CD4-positive, alpha-beta T cell treated with Interleukin-15 for 4 hours (primary cell): ENCODE measurements around the gene MAPK8.
A peak's percentile ranks its signal among the peaks of the same experiment; 100 is the strongest.

Source experiments
- DNase-seq: peaks from one replicate; pipeline ENCODE4 v3.0.0-alpha.2; 2020; ENCODE audit warnings: low spot score

MAPK8 gene

DNA sequence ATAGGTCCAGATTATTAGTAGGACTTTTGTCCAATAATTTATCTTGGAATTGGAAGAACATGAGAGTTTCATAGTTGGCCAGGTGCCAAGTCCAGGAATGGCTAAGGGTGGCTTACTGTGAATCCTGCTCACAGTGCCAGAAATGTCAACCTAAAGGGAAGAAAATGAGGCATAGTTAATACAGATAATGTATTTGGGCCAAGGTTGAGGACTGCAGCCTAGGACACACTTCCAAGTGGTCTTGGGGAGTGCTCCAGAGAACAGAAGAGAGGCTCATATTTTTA lies 78.2 kb downstream of the MAPK8 start:
- no peak for DNase-seq

DNA sequence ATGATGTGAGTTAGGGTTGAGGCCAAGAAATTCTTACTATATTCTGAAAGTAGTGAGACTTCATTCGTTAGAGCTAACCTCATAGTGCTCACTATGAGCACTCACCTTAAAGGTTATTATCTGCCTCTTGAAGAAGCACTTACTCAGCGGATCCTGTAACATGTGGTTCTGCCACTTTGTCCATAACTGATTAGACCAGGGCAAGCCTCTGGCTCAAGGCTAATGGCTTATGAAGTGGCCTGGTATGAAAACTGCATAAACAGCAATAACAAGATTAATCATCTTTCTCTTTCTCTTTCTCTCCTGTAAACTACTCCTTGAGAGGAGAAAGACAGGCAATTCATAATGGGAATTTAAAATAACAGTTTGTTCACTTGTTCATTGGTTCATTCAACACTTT lies 82.8 kb downstream of the MAPK8 start:
- DNase-seq, result no peak

DNA sequence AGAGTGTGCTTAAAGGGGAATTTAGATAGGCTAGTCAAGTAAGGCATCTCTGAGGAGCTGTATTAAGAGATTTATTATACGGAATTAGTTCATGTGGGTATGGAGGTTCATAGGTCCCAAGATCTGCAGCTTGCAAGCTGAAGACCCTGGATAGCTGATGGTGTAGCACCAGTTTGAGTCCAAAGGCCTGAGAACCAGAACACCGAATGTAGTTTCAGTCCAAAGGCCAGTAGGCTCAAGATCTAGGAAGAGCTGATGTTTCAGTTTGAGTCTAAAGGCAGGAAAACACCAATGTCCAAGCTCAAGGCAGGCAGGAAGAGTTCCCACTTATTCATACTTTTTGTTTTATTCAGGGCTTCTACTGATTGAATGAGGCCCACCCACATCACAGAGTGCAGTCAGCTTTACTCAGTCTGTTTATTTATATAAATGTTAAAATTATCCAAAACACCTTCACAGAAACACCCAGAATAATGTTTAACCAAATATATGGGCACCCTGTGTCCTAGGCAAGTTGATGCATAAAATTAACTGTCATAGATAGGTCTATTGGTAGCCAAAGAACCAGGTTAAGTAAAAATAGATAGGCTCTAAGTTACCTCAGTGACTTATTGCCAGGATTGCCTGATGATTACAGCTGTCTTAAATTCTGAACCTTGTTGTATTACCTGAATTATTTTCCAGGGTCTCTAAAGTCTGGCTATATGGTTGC lies 83.5 kb downstream of the MAPK8 start:
- DNase-seq, result no peak

DNA sequence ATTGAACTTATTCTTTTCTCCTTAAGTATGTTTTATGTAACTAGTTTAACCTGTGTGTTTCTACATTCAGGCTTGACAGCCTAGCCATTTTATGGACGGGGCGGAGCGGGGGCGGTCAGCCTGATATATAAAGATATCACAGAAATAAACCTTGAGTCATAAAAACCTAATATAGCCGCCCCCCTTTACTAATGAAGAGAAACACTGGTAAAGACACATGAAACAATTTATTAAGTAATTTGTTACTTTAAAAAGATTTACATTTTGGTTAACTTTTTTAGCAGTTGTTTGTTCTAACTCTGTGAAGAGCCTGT lies 84.0 kb downstream of the MAPK8 start:
- DNase-seq, result no peak

DNA sequence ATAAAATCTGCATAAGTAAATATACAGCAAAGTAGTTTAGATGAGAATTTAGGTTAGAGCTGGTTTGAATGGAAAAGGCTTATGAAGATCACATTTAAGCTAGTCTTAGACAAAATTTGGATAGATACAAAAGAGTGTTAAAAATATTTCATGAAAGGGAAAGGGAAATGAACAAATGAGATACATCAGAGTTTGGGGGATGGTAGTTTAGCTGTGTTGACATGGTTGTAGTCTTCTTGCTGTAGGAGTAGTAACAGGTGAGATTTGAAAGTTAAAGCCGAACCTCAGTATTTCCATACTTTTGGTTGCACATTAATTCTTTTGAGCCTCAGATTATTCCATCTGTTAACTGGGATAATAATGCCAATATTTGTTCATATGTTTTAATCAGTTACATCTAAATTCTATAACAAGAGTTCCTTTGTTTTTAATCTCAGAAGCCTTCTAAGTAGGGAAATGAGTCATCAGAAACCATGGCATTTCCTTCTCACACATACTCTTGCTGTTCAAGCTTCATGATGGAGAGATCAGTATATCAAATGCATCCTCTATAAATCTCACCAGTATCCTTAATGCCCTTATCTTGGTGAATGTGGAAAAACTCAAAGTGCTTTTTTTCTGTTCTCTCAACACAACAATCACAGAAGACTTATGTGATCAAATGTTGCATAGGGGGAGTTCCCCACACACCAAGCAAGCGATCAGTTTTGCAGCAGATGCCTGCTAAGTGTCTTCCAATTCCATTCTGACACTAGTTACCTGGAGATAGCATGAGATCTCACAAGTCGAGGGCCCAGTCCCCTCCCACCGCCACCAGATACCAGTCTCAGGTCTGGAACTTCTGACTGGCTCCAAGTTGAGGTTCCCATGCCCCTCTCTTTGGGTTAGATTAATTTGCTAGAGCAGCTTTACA lies 84.7 kb downstream of the MAPK8 start:
- peak; percentile 15 for DNase-seq

DNA sequence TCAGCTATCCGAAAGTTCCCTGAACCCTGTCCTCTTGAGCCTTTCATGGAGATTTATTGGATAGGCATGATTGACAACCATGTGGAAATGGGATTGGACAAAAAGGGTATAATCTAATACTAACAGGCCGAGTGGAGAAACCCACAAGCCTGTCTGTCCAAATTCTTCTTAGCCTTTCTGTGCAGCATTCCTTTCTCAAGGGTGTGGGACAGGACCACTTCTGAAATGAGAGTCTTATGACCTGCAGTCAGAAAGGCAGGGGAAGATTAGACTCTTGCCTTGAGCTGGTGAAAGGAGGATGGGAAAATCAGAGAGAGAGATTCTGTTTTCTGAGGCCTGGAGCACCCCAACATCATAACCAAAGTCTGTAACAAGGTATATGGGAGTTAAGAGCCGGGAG lies 85.5 kb downstream of the MAPK8 start:
- no peak for DNase-seq

DNA sequence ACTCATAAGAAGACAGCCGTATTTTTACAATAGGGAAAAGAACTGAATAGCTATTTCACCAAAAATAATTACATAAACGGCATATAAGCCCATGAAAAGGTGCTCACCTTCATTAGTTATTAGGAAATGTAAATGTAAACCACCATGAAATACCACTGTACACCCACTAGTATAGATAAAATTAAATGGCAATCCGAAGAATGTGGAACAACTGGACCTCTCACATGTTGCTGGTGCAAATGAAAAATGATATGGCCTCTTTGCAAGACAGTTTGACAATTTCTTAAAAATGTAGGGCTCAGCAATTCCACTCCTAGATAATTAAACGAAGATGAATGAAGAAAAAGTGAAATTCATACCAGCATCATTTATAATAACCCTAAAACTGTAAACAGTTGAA lies 91.8 kb downstream of the MAPK8 start:
- no peak for DNase-seq

DNA sequence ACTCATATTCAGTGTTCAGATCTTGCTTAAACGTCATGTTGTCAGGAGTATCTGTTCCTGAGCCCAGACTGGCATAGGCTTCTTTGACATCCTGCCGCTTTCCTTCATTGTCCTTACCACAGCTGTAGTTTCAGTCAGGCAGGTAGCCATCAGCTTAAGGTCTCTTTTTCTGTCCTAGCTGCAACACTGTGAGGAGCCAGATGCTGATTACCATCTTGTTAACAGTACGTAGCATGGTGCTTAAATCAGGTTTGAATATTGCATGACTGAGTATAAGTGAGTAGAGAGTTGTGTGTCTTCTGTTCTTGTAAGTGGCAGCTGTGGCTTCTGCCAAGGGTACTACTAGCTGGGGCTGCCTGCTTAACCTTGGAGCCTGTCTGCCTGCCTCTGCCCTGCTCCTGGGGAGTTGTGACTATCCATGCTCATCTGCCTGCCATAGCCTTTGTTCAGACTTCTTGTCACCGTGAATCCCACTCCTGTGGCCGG lies 92.6 kb downstream of the MAPK8 start:
- DNase-seq, result no peak

DNA sequence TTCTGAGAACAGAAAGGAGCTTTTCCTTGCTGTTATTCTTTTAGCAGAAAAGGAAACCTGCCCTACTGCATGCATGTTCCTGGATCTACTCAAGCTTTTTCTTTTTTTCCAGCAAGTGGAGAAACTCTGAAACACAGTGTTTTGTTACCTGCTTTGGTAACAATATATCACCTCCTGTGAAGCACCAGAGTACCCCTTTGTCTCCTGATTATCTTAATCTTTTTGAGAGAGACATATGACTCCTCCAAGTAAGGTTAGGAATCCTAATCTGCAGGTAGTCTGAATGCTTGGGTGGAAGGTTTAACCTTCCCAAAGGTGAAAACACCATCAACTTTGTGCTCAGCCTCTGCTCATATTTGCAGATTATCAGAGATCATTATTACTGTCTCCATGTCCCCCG lies 93.1 kb downstream of the MAPK8 start:
- no peak for DNase-seq

DNA sequence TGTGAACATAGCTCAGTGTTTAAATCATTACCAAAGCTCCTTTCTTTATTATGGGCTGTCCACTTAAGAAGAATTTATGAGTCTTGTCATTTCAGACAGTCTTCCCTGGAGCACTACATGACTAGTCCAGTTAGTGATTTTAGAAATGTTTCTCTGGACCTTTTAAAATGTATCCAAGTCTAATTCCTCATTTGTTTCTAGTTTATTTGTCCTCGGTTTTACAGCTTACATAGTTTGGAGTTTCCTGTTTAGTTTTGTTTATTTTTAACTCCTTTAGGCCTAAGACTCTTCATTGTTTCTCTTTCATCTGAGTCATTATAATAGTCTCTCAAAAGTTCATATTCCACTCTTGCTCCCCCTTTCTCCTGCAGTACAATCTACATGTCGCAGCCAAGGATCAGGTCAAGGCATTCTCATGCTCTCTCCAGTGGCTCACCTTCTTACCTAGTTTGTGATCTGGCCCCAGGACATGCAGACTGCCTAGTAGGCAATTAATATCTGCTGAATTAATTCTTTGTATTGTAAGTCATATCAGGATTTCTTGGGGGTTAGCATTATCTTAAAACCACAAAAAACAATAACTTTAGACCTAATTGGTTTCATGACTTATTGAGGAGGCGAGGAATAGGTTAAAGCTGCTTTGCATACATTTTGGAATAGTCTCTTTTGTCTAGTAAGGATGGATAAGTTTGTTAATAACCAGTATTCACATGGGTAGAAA lies 93.8 kb downstream of the MAPK8 start:
- DNase-seq, result no peak

DNA sequence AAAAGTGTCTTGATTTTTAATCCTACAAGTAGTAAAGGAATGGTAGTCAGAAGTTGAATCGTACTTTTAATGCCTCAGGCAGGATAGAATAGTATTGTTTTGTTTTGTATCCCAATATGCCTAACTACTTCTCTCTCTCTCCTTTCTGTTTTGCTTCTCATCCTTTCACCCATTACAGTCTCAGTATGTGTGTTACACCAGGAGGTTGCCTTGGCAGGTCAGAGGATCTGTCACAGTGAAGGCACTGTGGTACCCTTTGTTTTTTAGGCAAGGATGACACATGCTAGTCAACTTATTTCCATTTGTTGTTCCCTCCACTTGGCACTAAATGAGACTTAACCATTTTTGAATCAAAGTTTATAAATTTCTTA lies 94.4 kb downstream of the MAPK8 start:
- no peak for DNase-seq

DNA sequence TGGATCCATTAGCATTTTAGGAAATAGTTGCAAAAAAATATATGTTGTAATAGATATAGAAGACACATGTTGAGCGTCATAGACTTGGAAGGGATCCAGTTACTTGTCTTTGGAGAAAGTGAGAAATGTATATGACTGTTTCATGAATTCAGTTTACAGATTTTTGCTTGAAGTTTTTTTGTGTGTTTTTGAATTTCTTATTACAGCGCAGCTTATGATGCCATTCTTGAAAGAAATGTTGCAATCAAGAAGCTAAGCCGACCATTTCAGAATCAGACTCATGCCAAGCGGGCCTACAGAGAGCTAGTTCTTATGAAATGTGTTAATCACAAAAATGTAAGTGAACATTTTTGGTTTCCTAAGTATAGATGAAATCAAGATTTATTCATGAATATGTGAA lies 98.2 kb downstream of the MAPK8 start:
- DNase-seq, result no peak

DNA sequence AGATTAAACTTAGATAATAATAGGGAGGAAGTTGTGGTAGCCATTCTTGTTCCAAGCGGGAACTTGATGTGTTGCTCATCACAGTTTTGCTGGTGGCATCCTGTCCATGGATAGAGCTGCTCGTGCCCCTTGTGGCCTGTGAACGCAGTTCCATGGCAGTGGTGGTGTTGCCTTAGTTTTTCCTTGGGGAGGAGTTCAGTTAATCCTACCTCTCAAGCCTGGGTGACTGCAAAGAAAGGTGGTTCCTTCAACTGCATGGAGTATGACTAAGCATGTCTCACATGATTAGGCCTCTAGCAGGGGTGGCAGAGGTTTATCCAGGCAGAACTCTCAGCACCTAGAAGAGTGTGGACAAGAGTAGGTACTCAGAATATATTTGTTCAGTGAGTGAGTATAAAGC lies 99.7 kb downstream of the MAPK8 start:
- no peak for DNase-seq

DNA sequence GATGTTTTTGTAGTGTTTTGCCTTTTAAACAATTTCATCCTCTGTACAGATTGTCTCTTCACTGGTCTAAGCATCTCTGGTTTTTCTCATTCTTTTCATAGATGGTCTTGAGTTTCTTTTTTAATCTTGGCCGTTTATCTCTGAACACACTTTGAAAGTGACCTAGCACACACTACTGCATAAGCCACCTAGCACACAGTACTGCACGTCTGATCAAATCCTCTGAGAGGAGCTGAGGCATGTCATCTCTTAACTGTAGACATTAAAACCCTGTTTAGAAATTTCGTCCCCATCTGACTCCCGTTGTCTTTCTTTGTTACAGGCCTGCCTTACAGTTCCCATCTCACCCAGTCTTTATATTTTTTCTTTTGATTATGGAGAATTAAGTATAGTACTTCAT lies 100.2 kb downstream of the MAPK8 start:
- no peak for DNase-seq

DNA sequence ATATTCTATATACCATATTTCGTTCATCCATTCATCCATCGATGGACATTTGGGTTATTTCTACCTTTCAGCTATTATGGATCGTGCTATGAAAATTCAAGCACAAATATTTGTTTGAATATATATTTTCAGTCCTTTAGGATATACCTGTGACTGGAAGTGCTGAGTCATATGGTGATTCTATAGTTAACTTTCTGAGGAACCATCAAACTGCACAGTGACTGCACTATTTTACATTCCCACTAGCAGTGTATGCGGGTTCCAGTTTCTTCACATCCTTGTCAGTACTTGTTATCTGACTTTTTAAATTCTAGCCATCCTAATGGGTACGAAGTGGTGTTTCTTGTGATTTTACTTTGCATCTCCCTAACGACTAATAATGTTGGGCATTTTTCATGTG lies 104.0 kb downstream of the MAPK8 start:
- DNase-seq, result no peak

DNA sequence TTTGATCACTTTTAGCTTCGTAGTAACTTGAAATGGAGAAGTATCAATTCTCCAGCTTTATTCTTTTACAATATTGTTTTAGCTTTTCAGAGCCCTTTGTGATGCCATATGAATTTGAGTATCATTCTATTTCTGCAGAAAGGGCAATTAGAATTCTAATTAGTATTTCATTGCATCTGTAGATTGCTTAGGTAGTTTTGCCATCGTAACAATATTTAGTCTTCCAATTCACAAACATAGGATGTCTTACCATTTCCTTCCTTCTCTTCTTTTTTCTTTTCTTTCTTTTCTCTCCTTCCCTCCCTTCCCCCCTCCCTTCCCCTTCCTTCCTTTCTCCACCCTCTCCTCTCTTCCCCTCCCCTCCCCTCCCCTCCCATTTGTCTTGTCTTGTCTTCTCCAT lies 105.0 kb downstream of the MAPK8 start:
- no peak for DNase-seq

DNA sequence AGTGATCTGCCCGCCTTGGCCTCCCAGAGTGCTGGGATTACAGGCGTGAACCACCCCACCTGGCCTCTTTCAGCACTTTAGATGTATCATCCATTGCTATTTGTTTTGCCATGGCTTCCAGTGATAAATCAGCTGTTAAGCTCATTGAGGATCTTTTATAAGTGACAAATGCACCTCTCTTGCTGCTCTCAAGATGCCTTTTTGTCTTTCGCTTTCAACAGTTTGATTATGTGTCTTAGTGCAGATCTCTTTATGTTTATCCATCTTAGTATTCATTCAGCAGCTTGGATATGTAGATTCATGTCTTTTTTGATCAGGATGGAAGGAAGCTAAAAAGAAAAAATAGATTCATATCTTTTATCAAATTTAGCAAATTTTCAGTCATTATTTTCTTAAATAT lies 105.6 kb downstream of the MAPK8 start:
- DNase-seq, result no peak

DNA sequence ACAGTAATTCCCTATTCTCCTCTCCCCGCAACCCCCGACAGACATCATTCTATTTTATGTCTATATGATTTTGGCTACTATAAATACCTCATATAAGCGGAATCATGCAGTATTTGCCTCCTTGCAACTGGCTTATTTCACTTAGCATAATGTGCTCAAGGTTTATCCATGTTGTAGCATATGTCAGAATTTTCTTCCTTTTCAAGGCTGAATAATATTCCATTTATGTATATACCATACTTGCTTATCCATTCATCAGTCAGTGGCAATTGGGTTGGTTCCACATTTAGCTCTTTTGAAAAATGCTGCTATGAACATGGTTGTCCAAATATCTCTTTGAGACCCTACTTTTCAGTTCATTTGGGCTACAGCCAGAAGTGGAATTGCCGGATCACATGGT lies 106.5 kb downstream of the MAPK8 start:
- DNase-seq, result no peak

DNA sequence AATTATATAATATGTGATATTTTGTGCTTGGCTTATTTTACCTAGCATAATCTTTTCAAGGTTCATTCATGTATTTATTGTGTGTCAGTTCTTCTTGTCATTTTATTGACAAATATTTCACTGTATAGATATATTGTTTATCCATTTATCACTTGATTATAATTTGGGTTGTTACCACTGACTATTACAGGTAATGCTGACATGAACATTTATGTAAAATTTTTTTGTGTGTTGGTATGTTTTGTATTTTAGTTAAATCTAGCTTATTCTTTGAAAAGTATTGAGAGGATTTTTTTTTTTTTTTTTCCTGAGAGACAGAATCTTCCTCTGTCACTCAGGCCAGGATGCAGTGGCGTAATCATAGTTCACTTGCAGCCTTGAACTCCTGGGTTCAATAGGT lies 107.7 kb downstream of the MAPK8 start:
- DNase-seq, result no peak

DNA sequence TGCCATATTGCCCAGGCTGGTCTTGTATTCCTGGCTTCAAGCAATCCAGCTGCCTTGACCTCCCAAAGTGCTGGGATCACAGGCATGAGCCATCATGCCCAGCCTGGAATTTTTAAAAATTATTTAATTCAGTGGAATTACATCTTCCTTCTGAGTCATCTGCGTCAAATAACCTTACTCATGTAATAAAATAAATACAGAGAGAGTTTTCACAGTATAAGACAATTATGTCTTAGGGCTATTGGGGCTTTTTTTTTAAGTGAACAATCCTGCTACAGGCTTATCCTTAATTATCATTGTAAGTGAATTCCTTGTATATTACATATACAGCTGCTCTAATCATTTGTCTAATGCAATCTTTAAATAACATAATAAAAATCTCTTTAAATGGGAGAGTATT lies 108.3 kb downstream of the MAPK8 start:
- DNase-seq, result no peak

DNA sequence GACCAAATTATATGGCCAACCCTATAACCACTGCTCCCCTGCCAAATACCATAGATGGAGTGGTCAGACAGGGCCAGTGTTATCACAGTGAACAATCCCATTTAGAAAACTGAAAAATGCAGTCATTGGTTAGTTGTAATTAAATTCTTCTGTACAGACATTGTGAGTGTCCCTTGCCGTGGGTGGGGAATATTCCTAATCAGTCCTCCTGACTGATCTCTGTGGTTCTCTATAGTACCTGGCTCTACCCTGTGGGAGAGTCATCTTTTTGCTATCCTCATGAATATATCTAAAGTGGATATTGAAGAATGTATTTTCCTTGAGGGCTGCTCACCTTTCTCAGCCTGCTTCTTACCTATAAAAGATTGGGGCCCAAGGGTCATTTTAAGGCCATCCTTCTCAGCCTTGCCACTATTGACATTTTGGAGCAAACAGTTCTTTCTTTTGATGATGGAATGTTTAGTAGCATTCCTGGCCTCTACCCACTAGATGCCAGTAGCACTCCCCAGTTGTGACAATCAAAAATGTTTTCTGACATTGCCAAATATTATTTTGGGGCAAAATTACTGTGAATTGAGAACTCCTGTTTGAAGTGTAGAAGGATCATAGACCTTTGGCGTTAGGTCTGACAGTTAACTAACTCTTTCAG lies 110.2 kb downstream of the MAPK8 start:
- no peak for DNase-seq

DNA sequence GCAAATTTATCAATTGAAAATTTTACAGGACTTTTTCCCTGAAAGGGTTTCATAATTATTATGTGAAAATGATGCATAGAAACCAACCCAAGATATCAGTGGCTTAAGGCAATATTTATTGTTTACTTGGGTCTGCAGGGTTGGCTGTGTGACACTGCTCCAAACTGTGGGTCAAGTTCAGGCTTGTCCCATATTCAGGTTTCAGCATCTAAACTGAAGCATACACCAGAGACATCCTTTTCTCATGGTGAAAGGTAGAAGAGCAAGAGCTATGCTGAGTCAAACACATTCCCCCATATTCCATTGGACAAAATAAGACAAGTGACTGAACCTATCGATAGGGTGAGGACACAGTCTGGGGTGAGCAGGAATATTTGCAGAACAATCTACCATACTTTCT lies 110.9 kb downstream of the MAPK8 start:
- no peak for DNase-seq
